Breast epithelium (tissue), 4 donors: ENCODE data around the gene CTNNA1. TPM values are rescaled to one million over a fixed set of nuclear protein-coding genes. Genes with fewer than 3 reads are reported as not detected.

Experiments
- DNase-seq, 2 donors: peaks; one replicate each; pipeline ENCODE4 v3.0.0-alpha.2; 2019; ENCODE audit warnings: low spot score in 2 of 2
- H3K27ac ChIP-seq, 2 donors: fragments of 200-600 bp; sonication (generic) in 1 of 2; one replicate each; pipeline ENCODE4 v1.5.1; 2016 to 2019; ENCODE audit warnings: mild to moderate bottlenecking in 1 of 2
- H3K27me3 ChIP-seq, 2 donors: fragments of 200-600 bp; sonication (generic) in 1 of 2; one replicate each; pipeline versions ENCODE4 v1.5.1 to v1.6.0; 2017 to 2019; ENCODE audit warnings: control low read depth in 1 of 2, mild to moderate bottlenecking in 1 of 2
- H3K36me3 ChIP-seq: fragments of 200-600 bp; one replicate; pipeline ENCODE4 v1.5.1; 2019
- H3K4me1 ChIP-seq, 2 donors: fragments of 200-600 bp; sonication (generic); one replicate each; pipeline ENCODE4 v1.5.1; 2016 to 2019; ENCODE audit warnings: control low read depth in 1 of 2
- H3K4me3 ChIP-seq, 3 donors: fragments of 200-600 bp; sonication (generic); 1 replicate in 2 of 3; 2 replicates in 1 of 3; pipeline ENCODE4 v1.5.1; 2016 to 2019; ENCODE audit warnings: mild to moderate bottlenecking in 3 of 3, moderate library complexity in 2 of 3
- H3K9me3 ChIP-seq, 2 donors: fragments of 200-600 bp; sonication (generic) in 1 of 2; one replicate each; pipeline ENCODE4 v1.5.1; 2016 to 2019; ENCODE audit warnings: control low read depth in 1 of 2
- POLR2A ChIP-seq: fragments of 450-650 bp; IDR thresholded peaks from one replicate; pipeline ENCODE4 v1.6.1; 2016; ENCODE audit warnings: antibody characterized with exemption, mild to moderate bottlenecking, moderate library complexity
- POLR2AphosphoS5 ChIP-seq, 3 donors: sonication (generic); formaldehyde crosslinking; IDR thresholded peaks; one replicate each; pipeline ENCODE4 v1.6.1; 2017; ENCODE audit warnings: antibody characterized with exemption in 3 of 3
- intact Hi-C: fragments of 100-400 bp; cut with DNase I; formaldehyde crosslinking; loops from one replicate; pipeline ENCODE4 v1.15.1; 2023; ENCODE audit warnings: low total_unique reads
- total RNA-seq, 3 donors: library from RNA; depleted of rRNA; stranded (reverse); fragments of >200 nt; gene quantifications; one replicate each; pipeline ENCODE4 v1.1.0, GENCODE V29; 2016
- TF ChIP-seq, protein P1 (sequence below), 3 donors: fragments of 450-650 bp; IDR thresholded peaks; one replicate each; pipeline ENCODE4 v1.5.1; 2016 to 2017; ENCODE audit warnings: antibody characterized with exemption in 3 of 3, mild to moderate bottlenecking in 3 of 3, moderate library complexity in 3 of 3

CTNNA1 gene
- total RNA-seq, 3 donors from 2014 or later: 314 to 389 (median 321) TPM

DNA sequence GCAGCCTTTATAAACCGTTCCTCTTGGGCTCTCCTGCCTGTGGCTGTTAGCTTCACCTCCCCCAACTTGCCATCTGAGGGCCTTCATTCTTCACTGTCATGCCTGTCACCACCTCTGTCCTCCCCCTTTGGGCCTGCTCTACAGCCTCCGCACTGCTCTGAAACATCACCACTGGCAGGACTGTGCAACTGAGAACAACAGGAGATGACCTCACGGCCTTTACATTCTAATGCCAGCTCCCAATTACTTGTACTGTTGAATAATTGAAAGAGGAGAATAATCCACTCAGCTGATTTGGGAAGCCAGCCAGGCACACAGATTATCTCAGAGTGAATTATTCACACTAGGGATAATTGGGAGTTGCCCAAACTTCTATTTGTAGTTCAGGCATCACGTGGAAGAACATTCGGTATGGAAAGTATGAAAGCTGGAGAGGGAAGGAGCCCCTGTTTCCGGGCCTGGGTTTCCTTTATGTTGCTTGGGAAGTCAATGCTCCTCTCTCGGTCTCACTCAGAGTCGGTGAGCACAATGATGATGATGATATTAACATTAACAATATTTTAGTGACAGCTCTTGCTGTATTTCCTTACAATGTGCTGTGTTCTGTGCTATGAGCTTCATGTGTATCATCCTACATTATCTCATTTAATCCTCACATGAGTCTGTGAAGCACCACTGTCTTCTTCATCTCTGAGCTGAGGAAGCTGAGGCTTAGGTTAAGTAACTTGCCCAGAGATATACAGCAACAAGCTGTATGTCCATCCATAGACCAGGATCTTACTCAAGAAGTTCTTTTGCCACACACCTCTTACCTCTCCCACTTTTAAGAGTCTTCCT, 221.2 kb downstream of the CTNNA1 start:
- Histone ChIP-seq H3K9me3 (no peaks in the 10 kb centered on the region), H3K4me1 (no peaks in the 10 kb centered on the region), H3K36me3 (no peaks in the 10 kb centered on the region), H3K27ac (peak overlapping the region; percentile 52 to 76), H3K4me3 (no peak overlapping the region), H3K27me3 (no peaks in the 10 kb centered on the region)
- intact Hi-C loops: no loop called here
- TF ChIP-seq, protein P1, sequence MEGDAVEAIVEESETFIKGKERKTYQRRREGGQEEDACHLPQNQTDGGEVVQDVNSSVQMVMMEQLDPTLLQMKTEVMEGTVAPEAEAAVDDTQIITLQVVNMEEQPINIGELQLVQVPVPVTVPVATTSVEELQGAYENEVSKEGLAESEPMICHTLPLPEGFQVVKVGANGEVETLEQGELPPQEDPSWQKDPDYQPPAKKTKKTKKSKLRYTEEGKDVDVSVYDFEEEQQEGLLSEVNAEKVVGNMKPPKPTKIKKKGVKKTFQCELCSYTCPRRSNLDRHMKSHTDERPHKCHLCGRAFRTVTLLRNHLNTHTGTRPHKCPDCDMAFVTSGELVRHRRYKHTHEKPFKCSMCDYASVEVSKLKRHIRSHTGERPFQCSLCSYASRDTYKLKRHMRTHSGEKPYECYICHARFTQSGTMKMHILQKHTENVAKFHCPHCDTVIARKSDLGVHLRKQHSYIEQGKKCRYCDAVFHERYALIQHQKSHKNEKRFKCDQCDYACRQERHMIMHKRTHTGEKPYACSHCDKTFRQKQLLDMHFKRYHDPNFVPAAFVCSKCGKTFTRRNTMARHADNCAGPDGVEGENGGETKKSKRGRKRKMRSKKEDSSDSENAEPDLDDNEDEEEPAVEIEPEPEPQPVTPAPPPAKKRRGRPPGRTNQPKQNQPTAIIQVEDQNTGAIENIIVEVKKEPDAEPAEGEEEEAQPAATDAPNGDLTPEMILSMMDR (IDR thresholded peaks at IDR 0.05): no peak
- no peak for TF ChIP-seq POLR2A
- TF ChIP-seq POLR2AphosphoS5 (IDR thresholded peaks at IDR 0.05): no peak
- DNase-seq: no peak

DNA sequence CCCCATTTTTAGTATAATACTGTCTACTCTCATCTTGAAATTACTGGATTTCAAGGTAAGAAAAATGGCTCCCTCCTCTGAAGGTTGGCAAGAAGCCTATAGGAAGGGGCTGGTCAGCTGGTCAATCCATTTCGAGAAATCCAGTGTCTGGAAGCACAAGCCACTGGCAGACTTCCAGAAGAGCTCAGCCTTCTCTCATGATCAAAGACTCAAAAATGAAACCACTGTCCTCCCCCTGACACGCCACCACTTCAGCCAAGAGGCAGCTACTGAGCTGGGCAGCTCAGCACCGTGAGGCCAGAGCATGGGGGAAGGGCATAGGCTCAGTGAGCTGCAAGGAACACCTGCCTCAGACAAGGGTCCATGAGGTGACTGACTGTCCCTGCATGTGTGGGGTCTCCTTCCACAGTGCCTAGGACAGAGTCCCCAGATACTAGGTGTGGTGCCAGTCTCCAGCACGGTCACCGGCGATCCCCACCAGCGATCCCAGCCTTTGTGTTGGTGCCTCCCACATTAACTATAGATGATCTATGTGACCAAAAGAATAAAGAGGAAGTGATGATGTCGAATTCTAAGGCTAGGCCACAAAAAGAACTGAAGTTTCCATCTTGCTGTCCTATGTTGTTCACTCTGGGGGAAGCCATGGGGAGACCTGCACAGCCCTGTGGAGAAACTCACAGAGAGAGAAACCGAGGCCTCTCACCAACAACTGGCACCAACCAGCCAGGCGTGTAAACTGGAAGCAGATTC, 222.0 kb downstream of the CTNNA1 start:
- TF ChIP-seq POLR2A (no peak), POLR2AphosphoS5 (IDR thresholded peaks at IDR 0.05) (peak in 1 of 3 donors; percentile 35)

DNA sequence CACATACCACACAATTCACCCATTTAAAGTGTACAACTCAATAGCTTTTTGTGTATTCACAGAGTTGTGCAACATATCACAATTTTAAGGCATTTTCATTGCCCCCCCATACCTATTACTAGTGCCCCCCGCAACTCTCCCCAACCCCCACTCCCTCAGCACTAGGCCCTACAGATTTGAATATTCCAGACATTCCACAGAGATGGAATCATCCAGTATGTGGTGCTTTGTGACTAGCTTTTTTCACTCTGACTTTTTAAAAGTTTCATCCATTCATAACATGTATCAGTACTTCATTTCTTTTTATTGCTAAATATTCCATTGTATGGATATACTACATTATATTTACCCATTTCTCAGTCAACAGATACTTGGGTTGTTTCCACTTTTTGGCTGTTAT, 224.9 kb downstream of the CTNNA1 start:
- no peaks in the 10 kb centered on the region for H3K9me3 ChIP-seq
- intact Hi-C loops: no loop called here
- H3K36me3 ChIP-seq: no peaks in the 10 kb centered on the region
- TF ChIP-seq POLR2A: no peak
- TF ChIP-seq POLR2AphosphoS5 (IDR thresholded peaks at IDR 0.05): no peak
- TF ChIP-seq, protein P1 (IDR thresholded peaks at IDR 0.05): no peak
- H3K4me3 ChIP-seq: no peak overlapping the region
- DNase-seq: no peak
- H3K27ac ChIP-seq: no peak overlapping the region
- H3K27me3 ChIP-seq: no peaks in the 10 kb centered on the region
- H3K4me1 ChIP-seq: no peaks in the 10 kb centered on the region

More for the DNA sequence above, 222.0 kb downstream of the CTNNA1 start:
- H3K4me3 ChIP-seq: no peak overlapping the region
- no peaks in the 10 kb centered on the region for H3K4me1 ChIP-seq
- no peaks in the 10 kb centered on the region for H3K27me3 ChIP-seq
- H3K36me3 ChIP-seq: no peaks in the 10 kb centered on the region
- H3K9me3 ChIP-seq: no peaks in the 10 kb centered on the region
- no peak for DNase-seq
- intact Hi-C loops: no loop called here
- H3K27ac ChIP-seq: peak overlapping the region; percentile 52 to 76

DNA sequence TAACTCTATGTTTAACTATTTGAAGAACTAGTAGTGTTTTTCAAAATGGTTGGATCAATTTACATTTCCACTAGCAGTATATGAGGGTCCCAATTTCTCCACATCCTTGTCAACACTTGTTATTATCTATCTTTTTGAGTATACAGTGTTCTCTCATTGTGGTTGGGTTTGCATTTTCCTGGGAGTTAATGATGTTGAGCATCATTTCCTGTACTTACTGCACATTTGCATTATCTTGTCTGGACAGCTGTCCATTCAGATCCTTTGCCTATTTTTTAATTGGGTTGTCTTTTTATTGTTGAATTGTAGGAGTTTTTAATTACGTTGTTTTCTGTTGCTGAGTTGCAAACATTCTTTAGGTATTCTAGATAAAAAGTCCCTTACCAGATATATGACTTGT, 225.4 kb downstream of the CTNNA1 start:
- H3K36me3 ChIP-seq: no peaks in the 10 kb centered on the region
- intact Hi-C loops: no loop called here
- no peak for TF ChIP-seq POLR2A
- no peak for TF ChIP-seq POLR2AphosphoS5 (IDR thresholded peaks at IDR 0.05)
- TF ChIP-seq, protein P1 (IDR thresholded peaks at IDR 0.05): no peak
- no peak for DNase-seq
- no peaks in the 10 kb centered on the region for H3K4me1 ChIP-seq
- H3K4me3 ChIP-seq: no peak overlapping the region
- no peak overlapping the region for H3K27ac ChIP-seq
- no peaks in the 10 kb centered on the region for H3K27me3 ChIP-seq
- H3K9me3 ChIP-seq: no peaks in the 10 kb centered on the region

DNA sequence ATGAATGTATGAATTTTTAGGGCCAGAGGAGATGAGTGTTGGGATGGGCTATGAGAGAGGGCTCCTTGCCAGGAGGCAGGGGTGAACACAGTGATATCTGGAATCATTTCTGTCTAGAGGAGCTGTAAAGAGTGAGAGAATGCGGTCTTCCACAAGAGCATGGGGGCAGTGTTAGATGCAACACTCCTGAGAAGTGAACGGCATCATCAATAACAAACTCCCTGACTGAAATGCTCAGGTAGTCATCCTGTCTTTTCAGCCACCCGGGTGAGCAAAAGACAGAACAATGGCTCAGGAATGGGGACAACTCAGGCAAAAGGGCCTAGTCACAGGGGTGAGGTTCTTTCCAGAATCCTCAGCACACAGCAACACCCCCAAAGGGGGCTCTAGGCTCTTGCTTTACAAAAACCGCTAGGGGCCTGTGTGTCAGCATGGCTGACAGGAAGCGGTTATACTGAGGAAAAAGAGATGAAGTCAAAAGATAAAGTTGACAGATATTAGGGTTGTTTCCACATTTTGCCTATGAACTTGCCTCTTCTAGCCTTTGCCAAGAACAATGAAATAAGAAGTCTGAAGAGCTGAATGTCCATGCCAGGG, 226.6 kb downstream of the CTNNA1 start:
- no peak overlapping the region for H3K4me3 ChIP-seq
- intact Hi-C loops: no loop called here
- TF ChIP-seq POLR2A: no peak
- no peak for TF ChIP-seq POLR2AphosphoS5 (IDR thresholded peaks at IDR 0.05)
- TF ChIP-seq, protein P1 (IDR thresholded peaks at IDR 0.05): no peak
- no peak overlapping the region for H3K27ac ChIP-seq
- H3K27me3 ChIP-seq: no peaks in the 10 kb centered on the region
- no peaks in the 10 kb centered on the region for H3K36me3 ChIP-seq
- no peaks in the 10 kb centered on the region for H3K4me1 ChIP-seq
- DNase-seq: no peak
- H3K9me3 ChIP-seq: no peaks in the 10 kb centered on the region
